ENCODE data around the gene LPIN3.
"Not testable (repeated sequence)": the region's sequence is repeated elsewhere in the genome, so short reads cannot be mapped to it uniquely, and the experiment has no call there.

- not testable (repeated sequence) for TF ChIP-seq POLR2AphosphoS5 (IDR thresholded peaks at IDR 0.05; ENCODE audit: borderline replicate concordance, low read depth, low read length); EZH2 (IDR thresholded peaks at IDR 0.05)
These were observed 28.6 kb upstream of the LPIN3 start for GRCh38 chr20:41312009-41312408.

Measured in SK-N-MC (cell line).